HG02798 (cell line): ENCODE data around the gene COL3A1.

Experiments
- ATAC-seq: cut with Tn5 transposase; IDR thresholded peaks from one replicate; pipeline ENCODE4 v1.9.1; 2021; ENCODE audit warnings: mild to moderate bottlenecking; ENCODE audit not compliant: unreplicated experiment, poor library complexity

Gene COL3A1

GRCh38 chr2:188973641-188974040, 532 bp upstream of the COL3A1 start:
- ATAC-seq, result no peak

DNA sequence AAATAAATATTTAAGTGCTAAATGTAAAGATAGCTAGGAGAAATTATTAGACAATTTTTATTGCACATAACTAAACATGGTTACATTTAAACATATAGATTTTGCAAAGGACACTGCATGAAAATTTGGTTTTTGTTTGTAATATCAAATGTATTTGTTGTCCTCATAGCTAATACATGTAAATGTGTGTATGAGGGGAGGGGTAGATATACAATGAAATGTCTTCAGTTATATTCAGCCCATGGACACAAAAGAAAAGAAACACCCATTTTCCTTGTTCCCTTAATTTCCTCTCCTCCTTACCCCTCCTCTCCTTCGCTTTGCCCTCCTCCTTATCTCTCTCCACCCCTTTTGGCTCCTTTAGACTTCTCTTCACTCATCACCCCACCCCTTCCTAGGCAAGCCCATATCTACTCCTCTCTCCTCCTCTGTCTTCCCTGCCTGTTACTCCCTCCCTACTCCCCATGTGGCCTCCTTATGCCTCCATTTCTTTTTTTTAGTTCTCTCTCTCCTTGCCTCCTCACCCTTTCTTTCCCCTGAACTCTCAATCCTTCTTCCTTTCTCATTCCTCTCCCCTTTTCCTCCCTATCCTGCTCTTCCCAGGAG, 1.4 kb downstream of the COL3A1 start:
- ATAC-seq, result no peak

DNA sequence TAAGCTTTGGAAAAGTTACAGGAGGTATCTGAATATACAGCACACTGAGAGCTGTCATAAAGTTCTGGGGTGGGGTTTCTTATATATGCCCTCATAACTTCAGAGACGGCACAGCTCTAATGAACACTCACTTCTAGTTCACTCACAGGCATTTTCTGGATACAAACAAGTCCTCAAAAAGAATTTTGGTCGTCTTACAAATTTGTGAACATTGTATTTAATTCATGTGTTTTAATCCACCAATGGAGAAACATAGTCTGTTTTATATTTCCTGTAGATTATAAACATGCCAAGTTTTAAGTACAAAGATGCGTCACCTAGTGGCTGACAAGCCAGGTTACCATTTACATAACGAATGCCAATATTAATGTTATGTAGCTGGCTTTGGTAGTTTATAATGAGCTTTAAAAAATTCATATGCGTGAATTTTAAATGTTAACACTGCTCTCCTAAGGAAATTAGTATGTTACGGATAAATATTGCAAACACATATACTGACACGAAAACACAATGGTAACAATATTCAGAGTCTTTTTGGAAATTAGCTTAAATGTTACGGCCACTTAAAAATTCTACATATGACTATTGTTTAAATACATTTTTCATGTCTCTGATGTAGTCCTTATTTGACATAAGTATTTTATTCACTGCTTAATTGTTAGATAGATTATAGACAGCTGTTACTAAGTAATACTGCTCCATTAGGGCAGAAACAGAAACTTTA, 2.5 kb downstream of the COL3A1 start:
- ATAC-seq, result no peak

GRCh38 chr2:188977317-188977716, 3.1 kb downstream of the COL3A1 start:
- ATAC-seq, result no peak

GRCh38 chr2:188978291-188979081, 4.3 kb downstream of the COL3A1 start:
- peak; percentile 91 for ATAC-seq

DNA sequence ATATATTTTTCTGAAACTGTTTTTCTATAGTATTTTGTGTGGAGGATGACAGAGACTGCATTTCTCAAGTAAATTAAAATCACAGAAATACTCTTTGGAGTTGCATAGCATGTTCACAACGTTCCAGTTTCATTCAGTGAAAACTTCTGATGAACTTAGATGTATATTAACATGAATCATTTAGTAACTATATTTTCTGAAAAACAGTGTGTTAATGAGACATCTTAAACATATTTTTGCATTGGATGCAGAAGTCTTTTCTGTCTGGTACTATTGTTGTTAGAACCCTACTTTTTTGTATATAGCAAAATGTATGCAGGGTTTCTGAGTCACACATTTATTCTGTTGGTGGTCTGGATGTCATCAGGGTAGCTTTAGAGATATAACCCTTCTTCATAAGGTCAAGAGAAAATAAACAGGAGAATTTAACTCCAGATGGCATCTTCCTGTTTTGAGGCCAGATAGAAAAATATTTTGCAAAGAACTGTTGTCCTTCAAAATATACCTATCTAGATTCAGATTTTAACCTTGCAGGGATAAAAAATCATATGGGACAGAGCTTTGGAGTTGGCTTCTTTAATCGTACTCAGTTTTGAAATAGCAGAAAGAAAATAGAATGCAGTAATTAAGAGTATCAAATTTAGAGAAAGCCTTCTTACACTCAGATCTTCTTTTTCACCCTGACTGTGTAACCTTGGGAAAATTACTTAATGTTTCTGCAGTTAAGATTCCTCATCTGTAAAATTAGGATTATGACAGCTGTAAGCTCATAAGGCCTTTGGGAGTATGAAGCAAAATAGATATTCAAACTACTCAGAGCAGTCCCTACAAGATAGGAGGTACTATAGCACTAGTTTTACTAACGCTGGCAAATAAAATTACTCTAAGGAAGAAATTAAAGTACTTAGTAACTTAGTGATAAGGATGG, 5.3 kb downstream of the COL3A1 start:
- ATAC-seq, result peak; percentile 15

- ATAC-seq, result no peak
These were observed 9.4 kb downstream of the COL3A1 start for GRCh38 chr2:188983427-188984064.

DNA sequence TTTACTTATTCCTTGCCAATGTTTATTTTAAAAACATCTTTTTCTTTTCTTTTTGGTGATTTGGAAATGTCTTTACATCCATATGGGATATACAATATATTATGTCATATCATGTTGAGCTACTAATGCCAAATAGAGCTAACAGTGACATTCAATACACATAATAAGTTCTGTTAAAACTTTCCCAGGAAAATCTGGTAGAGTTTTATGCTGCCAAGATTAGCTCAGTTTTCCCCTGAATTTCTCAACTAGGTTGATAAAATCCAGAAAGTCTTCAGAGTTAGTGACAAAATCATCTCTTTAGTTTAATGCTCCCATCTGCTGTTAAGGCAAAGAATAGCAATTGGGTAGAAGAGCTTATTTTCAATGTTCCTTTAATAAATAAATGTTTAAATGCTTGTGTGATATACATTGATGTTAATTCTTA, 9.9 kb downstream of the COL3A1 start:
- no peak for ATAC-seq

DNA sequence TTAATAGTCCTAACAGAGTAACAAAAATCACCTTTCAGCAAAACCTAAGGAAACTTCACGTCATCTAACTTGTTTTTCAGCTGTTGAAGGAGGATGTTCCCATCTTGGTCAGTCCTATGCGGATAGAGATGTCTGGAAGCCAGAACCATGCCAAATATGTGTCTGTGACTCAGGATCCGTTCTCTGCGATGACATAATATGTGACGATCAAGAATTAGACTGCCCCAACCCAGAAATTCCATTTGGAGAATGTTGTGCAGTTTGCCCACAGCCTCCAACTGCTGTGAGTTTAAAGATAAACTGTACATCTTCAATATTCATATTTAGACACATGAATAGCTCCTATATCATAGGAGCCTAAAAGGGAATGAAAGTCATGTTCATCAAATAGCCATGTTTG, 10.5 kb downstream of the COL3A1 start:
- ATAC-seq, result no peak

DNA sequence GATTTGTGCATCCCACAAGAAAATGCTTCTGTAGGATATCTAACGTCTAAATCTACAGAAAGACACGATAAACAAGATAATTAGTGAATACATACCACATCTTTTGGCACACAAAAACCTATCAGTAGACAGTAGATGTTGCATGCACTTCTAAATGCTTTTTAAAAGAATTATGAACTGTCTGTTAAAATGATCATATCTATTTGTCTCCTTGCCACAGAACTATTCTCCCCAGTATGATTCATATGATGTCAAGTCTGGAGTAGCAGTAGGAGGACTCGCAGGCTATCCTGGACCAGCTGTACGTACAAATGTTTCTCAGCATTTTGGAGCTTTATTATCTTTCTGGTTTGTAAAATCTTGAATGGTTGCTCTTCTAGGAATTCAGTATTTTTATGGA, 12.7 kb downstream of the COL3A1 start:
- no peak for ATAC-seq

DNA sequence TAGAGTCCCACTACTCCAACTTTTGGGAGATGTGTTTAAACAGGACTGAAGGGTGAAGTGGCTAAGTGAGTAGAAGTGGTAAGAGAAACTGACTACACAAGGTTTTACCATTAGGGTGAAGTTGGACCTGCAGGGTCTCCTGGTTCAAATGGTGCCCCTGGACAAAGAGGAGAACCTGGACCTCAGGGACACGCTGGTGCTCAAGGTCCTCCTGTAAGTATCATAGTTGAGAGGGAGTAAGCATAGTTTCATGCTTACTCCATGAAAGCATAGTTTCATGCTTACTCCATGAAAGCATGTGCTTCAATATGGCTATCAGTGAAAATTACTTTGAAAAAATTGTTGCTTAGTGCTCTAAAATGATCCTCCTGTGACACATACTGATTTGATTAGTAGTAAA, 19.1 kb downstream of the COL3A1 start:
- ATAC-seq, result no peak

GRCh38 chr2:188997263-188997662, 23.1 kb downstream of the COL3A1 start:
- no peak for ATAC-seq

DNA sequence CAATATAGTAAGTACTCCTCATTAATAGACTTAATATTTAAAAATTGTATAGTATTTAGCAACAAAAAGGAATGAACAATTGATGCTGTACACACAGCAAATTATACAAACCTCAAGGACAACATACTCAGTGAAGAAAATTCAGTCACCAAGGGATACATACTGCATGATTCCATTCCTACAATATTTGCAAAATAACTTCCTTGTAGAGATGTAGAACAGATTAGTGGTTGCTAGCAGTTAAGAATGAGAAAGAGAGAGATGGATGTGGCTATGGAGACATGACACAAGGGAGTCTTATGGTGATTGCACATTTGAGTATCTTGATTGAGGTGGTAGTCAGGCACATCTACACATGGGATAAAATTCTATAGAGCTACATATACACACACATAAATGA, 26.0 kb downstream of the COL3A1 start:
- ATAC-seq, result no peak

DNA sequence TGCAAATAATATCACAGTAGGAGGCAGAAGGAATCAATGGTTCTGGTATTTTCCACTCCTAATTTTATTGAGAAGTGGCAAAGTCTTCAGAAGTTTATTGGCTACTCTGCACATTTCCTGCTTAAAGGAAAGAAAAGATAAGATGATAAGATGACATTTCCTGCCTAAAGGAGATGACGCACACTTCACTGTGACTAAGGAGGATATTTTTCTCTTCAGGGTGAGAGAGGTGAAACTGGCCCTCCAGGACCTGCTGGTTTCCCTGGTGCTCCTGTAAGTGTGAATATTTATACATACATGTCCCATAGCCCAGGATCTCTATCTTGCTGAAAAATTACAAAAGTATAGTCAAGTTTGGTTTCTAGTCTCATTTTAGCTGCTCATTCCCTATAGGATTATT, 27.9 kb downstream of the COL3A1 start:
- no peak for ATAC-seq

GRCh38 chr2:189008555-189009262, 34.5 kb downstream of the COL3A1 start:
- ATAC-seq, result no peak

DNA sequence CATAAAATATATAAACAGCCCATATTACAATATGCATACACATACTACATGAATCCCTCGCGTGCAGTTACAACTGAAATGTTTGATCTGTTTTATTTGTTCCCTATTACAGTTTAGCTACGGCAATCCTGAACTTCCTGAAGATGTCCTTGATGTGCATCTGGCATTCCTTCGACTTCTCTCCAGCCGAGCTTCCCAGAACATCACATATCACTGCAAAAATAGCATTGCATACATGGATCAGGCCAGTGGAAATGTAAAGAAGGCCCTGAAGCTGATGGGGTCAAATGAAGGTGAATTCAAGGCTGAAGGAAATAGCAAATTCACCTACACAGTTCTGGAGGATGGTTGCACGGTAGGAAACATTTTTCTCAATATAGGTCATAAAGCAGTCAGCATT, 36.4 kb downstream of the COL3A1 start:
- no peak for ATAC-seq

DNA sequence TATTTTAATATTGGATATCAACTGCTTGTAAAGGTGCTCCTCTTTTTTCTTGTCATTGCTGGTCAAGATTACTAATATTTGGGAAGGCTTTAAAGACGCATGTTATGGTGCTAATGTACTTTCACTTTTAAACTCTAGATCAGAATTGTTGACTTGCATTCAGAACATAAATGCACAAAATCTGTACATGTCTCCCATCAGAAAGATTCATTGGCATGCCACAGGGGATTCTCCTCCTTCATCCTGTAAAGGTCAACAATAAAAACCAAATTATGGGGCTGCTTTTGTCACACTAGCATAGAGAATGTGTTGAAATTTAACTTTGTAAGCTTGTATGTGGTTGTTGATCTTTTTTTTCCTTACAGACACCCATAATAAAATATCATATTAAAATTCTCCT, 38.2 kb downstream of the COL3A1 start:
- no peak for ATAC-seq

GRCh38 chr2:189013031-189013430, 38.9 kb downstream of the COL3A1 start:
- no peak for ATAC-seq
